ENCODE measurements around the gene URGCP. TPM values are rescaled to one million over a fixed set of nuclear protein-coding genes. Genes with fewer than 3 reads are reported as not detected.

URGCP gene
- polyA plus RNA-seq, 1 of the 3 experiments (the other 2 are of a cell fraction): 22.9 TPM

- Histone ChIP-seq H3K27me3 (ENCODE audit: insufficient read depth) (no peaks in the 10 kb centered on the region), H3K36me3 (replicated peaks in 1 of 2; ENCODE audit: control insufficient read depth in 1 of 2, insufficient read depth in 2 of 2, low read length in 1 of 2) (peaks cover 5 to 35% of the 10 kb centered on the region in 2 experiments), H3K4me3 (ENCODE audit: low read depth in 2 of 2, low read length in 1 of 2) (no peak overlapping the region), H3K79me2 (ENCODE audit: insufficient read depth) (no peaks in the 10 kb centered on the region), H3K9me2 (no peaks in the 10 kb centered on the region), H4K20me1 (ENCODE audit: insufficient read depth) (no peaks in the 10 kb centered on the region), H2AFZ (ENCODE audit: low read depth) (no peak overlapping the region), H3K4me1 (ENCODE audit: control insufficient read depth in 1 of 2, insufficient read depth in 2 of 2, low read depth in 1 of 2, low read length in 1 of 2) (no peaks in the 10 kb centered on the region), H3K4me2 (no peak overlapping the region), H3K27ac (ENCODE audit: low read depth in 2 of 2, low read length in 1 of 2) (no peak overlapping the region), H3K9ac (no peak overlapping the region), H3K9me3 (no peaks in the 10 kb centered on the region), H3F3A (replicated peaks; ENCODE audit: insufficient read depth) (no peaks in the 10 kb centered on the region)
- ChIA-PET POLR2A (no interaction called here), CTCF (no interaction called here)
- WGBS (ENCODE audit: low lambda C conversion rate): 89% methylated on average over 3 of the region's 3 CpGs
- TF ChIP-seq RCOR1 (IDR thresholded peaks at IDR 0.05; ENCODE audit: low read length) (no peak), SMC3 (IDR thresholded peaks at IDR 0.05; ENCODE audit: low read depth, low read length) (no peak), MAX (IDR thresholded peaks at IDR 0.05; ENCODE audit: low read depth) (no peak), TCF12 (IDR thresholded peaks at IDR 0.05) (no peak)
- no peak for DNase-seq
Observed at GRCh38 chr7:43952028-43952427, 45.6 kb upstream of the URGCP start.

- no peak overlapping the region for H2AFZ ChIP-seq (ENCODE audit: low read depth)
- POLR2A ChIA-PET: interaction anchor here (0.8 to 1.5 kb wide), 2 partner anchors 9 to 13 kb away, joined by 3 to 4 read pairs; no protein-coding TSS in a partner anchor
- H3K9ac ChIP-seq: no peak overlapping the region
- H3K27me3 ChIP-seq (ENCODE audit: insufficient read depth): no peaks in the 10 kb centered on the region
- no peaks in the 10 kb centered on the region for H3K9me3 ChIP-seq
- H4K20me1 ChIP-seq (ENCODE audit: insufficient read depth): no peaks in the 10 kb centered on the region
- no peak for TF ChIP-seq CHD2 (IDR thresholded peaks at IDR 0.05; ENCODE audit: low read length, partially characterized antibody)
- TF ChIP-seq RAD21 (IDR thresholded peaks at IDR 0.05; ENCODE audit: low read length): peak; percentile 16; the same call in 1 of the 2 replicates
- no peak for TF ChIP-seq TAF1 (IDR thresholded peaks at IDR 0.05; ENCODE audit: borderline replicate concordance, low read depth, low read length)
- no peak for TF ChIP-seq POLR2AphosphoS5 (IDR thresholded peaks at IDR 0.05; ENCODE audit: low read depth, low read length)
- TF ChIP-seq GATA2 (CRISPR knock-in tag; IDR thresholded peaks at IDR 0.05): no peak
- TF ChIP-seq JUND (IDR thresholded peaks at IDR 0.05): no peak
- TF ChIP-seq SIN3A (IDR thresholded peaks at IDR 0.05; ENCODE audit: borderline replicate concordance, low read depth, low read length): no peak
- TF ChIP-seq MEF2A (IDR thresholded peaks at IDR 0.05; ENCODE audit: borderline replicate concordance, low read depth): no peak
- peak overlapping the region in 1 of 2 experiments; percentile 5; a peak in 1 of 4 replicates for H3K27ac ChIP-seq (ENCODE audit: low read depth in 2 of 2, low read length in 1 of 2)
- no peak for DNase-seq
- no peak overlapping the region for H3K4me2 ChIP-seq
- CTCF ChIA-PET: interaction anchor here (1.5 to 3.3 kb wide), 6 partner anchors 10 to 362 kb away, joined by 4 to 45 read pairs (median 8); partner anchors contain the start of gene STK17A
- H3K79me2 ChIP-seq (ENCODE audit: insufficient read depth): no peaks in the 10 kb centered on the region
- no peaks in the 10 kb centered on the region for H3K9me2 ChIP-seq
- H3K4me3 ChIP-seq (ENCODE audit: low read depth in 2 of 2, low read length in 1 of 2): no peak overlapping the region
- peaks cover 0 to 12% of the 10 kb centered on the region in 2 experiments; a peak in 2 of 4 replicates for H3K4me1 ChIP-seq (ENCODE audit: control insufficient read depth in 1 of 2, insufficient read depth in 2 of 2, low read depth in 1 of 2, low read length in 1 of 2)
- H3F3A ChIP-seq (replicated peaks; ENCODE audit: insufficient read depth): no peaks in the 10 kb centered on the region
- H3K36me3 ChIP-seq (replicated peaks in 1 of 2; ENCODE audit: control insufficient read depth in 1 of 2, insufficient read depth in 2 of 2, low read length in 1 of 2): peaks cover 5 to 7% of the 10 kb centered on the region in 2 experiments
- WGBS (ENCODE audit: low lambda C conversion rate): 88% methylated on average over 4 of the region's 4 CpGs
Observed at GRCh38 chr7:43944286-43944685, 37.9 kb upstream of the URGCP start.

Data from SK-N-SH (cell line).